Body of pancreas (tissue), 4 donors: ENCODE measurements around the gene ALS2CL.

Experiments
- POLR2A ChIP-seq, 3 donors: fragments of 450-650 bp; IDR thresholded peaks; one replicate each; pipeline ENCODE4 v1.6.1; 2016; ENCODE audit warnings: antibody characterized with exemption in 3 of 3, mild to moderate bottlenecking in 2 of 3
- TF ChIP-seq, protein P1 (sequence below), 7 experiments: fragments of 450-650 bp in 4 of 7; fragments of 200-600 bp in 3 of 7; sonication (generic) in 3 of 7; IDR thresholded peaks; one replicate each; pipeline ENCODE4 v1.5.1; 2016 to 2019; ENCODE audit warnings: antibody characterized with exemption in 7 of 7

GRCh38 chr3:46664971-46665762 lies 28.3 kb downstream of the ALS2CL start:
- TF ChIP-seq, protein P1, sequence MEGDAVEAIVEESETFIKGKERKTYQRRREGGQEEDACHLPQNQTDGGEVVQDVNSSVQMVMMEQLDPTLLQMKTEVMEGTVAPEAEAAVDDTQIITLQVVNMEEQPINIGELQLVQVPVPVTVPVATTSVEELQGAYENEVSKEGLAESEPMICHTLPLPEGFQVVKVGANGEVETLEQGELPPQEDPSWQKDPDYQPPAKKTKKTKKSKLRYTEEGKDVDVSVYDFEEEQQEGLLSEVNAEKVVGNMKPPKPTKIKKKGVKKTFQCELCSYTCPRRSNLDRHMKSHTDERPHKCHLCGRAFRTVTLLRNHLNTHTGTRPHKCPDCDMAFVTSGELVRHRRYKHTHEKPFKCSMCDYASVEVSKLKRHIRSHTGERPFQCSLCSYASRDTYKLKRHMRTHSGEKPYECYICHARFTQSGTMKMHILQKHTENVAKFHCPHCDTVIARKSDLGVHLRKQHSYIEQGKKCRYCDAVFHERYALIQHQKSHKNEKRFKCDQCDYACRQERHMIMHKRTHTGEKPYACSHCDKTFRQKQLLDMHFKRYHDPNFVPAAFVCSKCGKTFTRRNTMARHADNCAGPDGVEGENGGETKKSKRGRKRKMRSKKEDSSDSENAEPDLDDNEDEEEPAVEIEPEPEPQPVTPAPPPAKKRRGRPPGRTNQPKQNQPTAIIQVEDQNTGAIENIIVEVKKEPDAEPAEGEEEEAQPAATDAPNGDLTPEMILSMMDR (IDR thresholded peaks at IDR 0.05): no peak
- TF ChIP-seq POLR2A (IDR thresholded peaks at IDR 0.05): no peak
